ENCODE measurements around the gene ZSCAN32. TPM values are rescaled to one million over a fixed set of nuclear protein-coding genes. Genes with fewer than 3 reads are reported as not detected.

ZSCAN32 gene
- 11.1 and 11.4 TPM in 2 replicates for total RNA-seq

GRCh38 chr16:3400779-3401688, at the start of gene ZSCAN32, which contains the start of gene ZNF174:
ZSCAN32 (minus strand) TSS chr16:3401004; CDS start chr16:3397557, 3,447 bp downstream.
ZNF174 (plus strand) TSS chr16:3401215; CDS start chr16:3402005, 790 bp downstream.

GRCh38 chr16:3443108-3444031, 42.6 kb upstream of the ZSCAN32 start, which contains the start of the genes NAA60 and ZNF597:
NAA60 (plus strand) TSS chr16:3443680; CDS start chr16:3476228, 32,548 bp downstream.
ZNF597 (minus strand) TSS chr16:3443504; CDS start chr16:3443153, 351 bp downstream.

GRCh38 chr16:3355589-3355988, 45.2 kb downstream of the ZSCAN32 start, which contains the start of gene OR2C1:
OR2C1 (plus strand) TSS chr16:3355889; CDS start chr16:3355941, 52 bp downstream.

Other genes with a start within 250 kb of the ZSCAN32 start
- gene OR1F1, start 212.8 kb downstream of the ZSCAN32 start, total RNA-seq, result not detected in 2 replicates
- gene ZNF200, start 165.8 kb downstream of the ZSCAN32 start, total RNA-seq, result 8.6 and 10.6 TPM in 2 replicates
- 0.22 TPM in 1 of 2 replicates, not detected in the other for gene MEFV, start 144.4 kb downstream of the ZSCAN32 start, total RNA-seq
- 47.8 and 63.6 TPM in 2 replicates for gene ZNF263, start 117.5 kb downstream of the ZSCAN32 start, total RNA-seq
- 4.1 and 6.7 TPM in 2 replicates for gene TIGD7, start 95.6 kb downstream of the ZSCAN32 start, total RNA-seq
- gene ZNF75A, start 95.5 kb downstream of the ZSCAN32 start, total RNA-seq, result 35.8 and 36.5 TPM in 2 replicates
- under 0.01 and 0.43 TPM in 2 replicates for gene OR2C1, start 45.1 kb downstream of the ZSCAN32 start, total RNA-seq
- gene ZNF174, start 211 bp upstream of the ZSCAN32 start, total RNA-seq, result 7.6 and 7.9 TPM in 2 replicates
- 1.2 and 2.3 TPM in 2 replicates for gene ZNF597, start 42.5 kb upstream of the ZSCAN32 start, total RNA-seq
- 20.0 and 30.6 TPM in 2 replicates for gene NAA60, start 42.7 kb upstream of the ZSCAN32 start, total RNA-seq
- gene C16orf90, start 94.5 kb upstream of the ZSCAN32 start, total RNA-seq, result not detected in 2 replicates
- gene CLUAP1, start 100.0 kb upstream of the ZSCAN32 start, total RNA-seq, result 8.8 and 18.8 TPM in 2 replicates
- 0.39 TPM in 1 of 2 replicates, not detected in the other for gene NLRC3, start 176.4 kb upstream of the ZSCAN32 start, total RNA-seq
- 4.3 and 6.2 TPM in 2 replicates for gene SLX4, start 210.6 kb upstream of the ZSCAN32 start, total RNA-seq